Mucosa of descending colon (tissue), 3 donors: ENCODE data around the gene NDUFS2. TPM values are rescaled to one million over a fixed set of nuclear protein-coding genes. Genes with fewer than 3 reads are reported as not detected.

Source experiments
- ATAC-seq: fragments of 200-7000 bp; cut with Tn5 transposase; one replicate; pipeline ENCODE4 v1.9.1; 2020; ENCODE audit warnings: mild to moderate bottlenecking, moderate library complexity
- DNase-seq, 3 donors: peaks; one replicate each; pipeline ENCODE4 v3.0.0-alpha.2; 2020
- H3K36me3 ChIP-seq: fragments of 200-600 bp; one replicate; pipeline ENCODE4 v1.8.0; 2021; ENCODE audit warnings: low read depth, mild to moderate bottlenecking
- H3K4me1 ChIP-seq: fragments of 200-600 bp; one replicate; pipeline ENCODE4 v1.8.0; 2021; ENCODE audit warnings: low read depth, mild to moderate bottlenecking
- H3K4me3 ChIP-seq: fragments of 200-600 bp; one replicate; pipeline ENCODE4 v1.8.0; 2021; ENCODE audit warnings: mild to moderate bottlenecking
- H3K9me3 ChIP-seq: fragments of 200-600 bp; one replicate; pipeline ENCODE4 v1.8.0; 2021; ENCODE audit warnings: mild to moderate bottlenecking
- CTCF ChIP-seq: fragments of 200-600 bp; IDR thresholded peaks from one replicate; pipeline ENCODE4 v1.8.0; 2022; ENCODE audit warnings: antibody characterized with exemption, mild to moderate bottlenecking
- intact Hi-C, 2 donors: fragments of 100-400 bp; cut with DNase I in 1 of 2; cut with micrococcal nuclease in 1 of 2; formaldehyde crosslinking; loops; one replicate each; pipeline versions ENCODE4 v1.11.0 to v1.11.1; 2022; cut with DNase I, micrococcal nuclease
- total RNA-seq, 3 donors: library from RNA; stranded (reverse); fragmentation: NEBNext Ultra II Directional in 2 of 3; extraction: Animal tissue kit (Norgen Biotek cat#: 25700) in 2 of 3; gene quantifications; one replicate each; pipeline versions ENCODE4 v1.2.1 to v1.2.4, GENCODE V29; 2021 to 2023
- donor health status: DM: no; HTN: no; CAD: no; lungs with moderate emphysema.
- donor health status: DM: no; HTN: no; CAD: no.
- donor health status: DM: no; HTN: yes; CAD: no.

NDUFS2 gene
- total RNA-seq, 3 donors from 2014 or later, result 119 to 159 (median 154) TPM

GRCh38 chr1:161192476-161193465, 9.4 kb upstream of the NDUFS2 start:
- peak in 2 of 3 donors; percentile 54 to 74 for DNase-seq
- TF ChIP-seq CTCF, result peak; percentile 88
- Histone ChIP-seq H3K36me3 (no peaks in the 10 kb centered on the region), H3K9me3 (no peaks in the 10 kb centered on the region), H3K4me1 (peaks cover 2% of the 10 kb centered on the region), H3K4me3 (no peak overlapping the region)
- peak; percentile 82 for ATAC-seq
- intact Hi-C loops, result loop anchor here in 1 of 2 donors (10.0 kb wide), 1 partner anchor 192 kb away; no protein-coding TSS in a partner anchor

DNA sequence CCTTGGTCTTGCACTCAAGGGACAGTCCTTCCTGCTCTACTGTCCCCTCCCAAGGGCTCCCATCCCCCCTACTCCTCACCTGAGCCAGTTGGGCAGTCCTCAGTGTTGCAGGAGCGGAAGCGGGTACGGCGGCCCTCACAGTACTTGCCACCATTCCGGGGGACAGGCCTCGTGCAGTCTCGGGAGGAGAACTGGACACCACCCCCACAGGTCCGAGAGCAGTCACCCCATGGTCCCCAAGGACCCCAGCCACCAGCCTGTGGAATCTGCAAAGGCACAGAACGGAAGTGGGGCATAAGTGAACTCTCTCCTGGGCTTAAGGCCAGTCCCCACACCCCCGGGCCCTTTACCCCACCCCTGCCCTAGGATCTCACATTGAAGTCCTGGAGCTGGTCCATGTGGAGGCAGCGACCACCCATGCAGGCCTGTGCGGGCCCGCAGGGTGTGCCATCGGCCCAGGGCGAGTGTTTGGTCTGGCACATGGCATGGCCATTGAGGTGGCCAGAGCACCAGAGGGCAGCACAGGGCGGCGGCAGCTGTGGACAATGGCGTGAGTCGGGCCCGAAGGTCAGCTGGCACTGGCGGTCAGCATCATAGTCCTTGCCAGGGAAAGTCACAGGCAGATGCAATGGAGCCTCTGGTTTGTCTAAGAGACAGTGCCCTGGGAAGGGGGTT, 8.5 kb upstream of the NDUFS2 start:
- ATAC-seq (no peak), DNase-seq (peak in 1 of 3 donors; percentile 16)
- intact Hi-C loops, result loop anchor here in 1 of 2 donors (10.0 kb wide), 1 partner anchor 191 kb away; no protein-coding TSS in a partner anchor
- Histone ChIP-seq H3K4me3 (no peak overlapping the region), H3K4me1 (peaks cover 2% of the 10 kb centered on the region), H3K36me3 (no peaks in the 10 kb centered on the region), H3K9me3 (no peaks in the 10 kb centered on the region)
- no peak for TF ChIP-seq CTCF

- TF ChIP-seq CTCF, result no peak
- Histone ChIP-seq H3K36me3 (no peaks in the 10 kb centered on the region), H3K4me3 (no peak overlapping the region), H3K4me1 (peaks cover 2% of the 10 kb centered on the region), H3K9me3 (no peaks in the 10 kb centered on the region)
- intact Hi-C loops, result loop anchor here in 1 of 2 donors (10.0 kb wide), 1 partner anchor 190 kb away; no protein-coding TSS in a partner anchor
- DNase-seq (no peak), ATAC-seq (no peak)
These were observed 7.0 kb upstream of the NDUFS2 start for GRCh38 chr1:161195171-161195570.

GRCh38 chr1:161196111-161196510, 6.1 kb upstream of the NDUFS2 start:
- ATAC-seq (no peak), DNase-seq (no peak)
- intact Hi-C loops, result loop anchor here in 1 of 2 donors (10.0 kb wide), 1 partner anchor 189 kb away; no protein-coding TSS in a partner anchor
- Histone ChIP-seq H3K36me3 (no peaks in the 10 kb centered on the region), H3K9me3 (no peaks in the 10 kb centered on the region), H3K4me3 (no peak overlapping the region), H3K4me1 (peaks cover 4% of the 10 kb centered on the region)
- TF ChIP-seq CTCF, result no peak
